ENCODE data around the gene SEC31A.
"Not testable (repeated sequence)": the region's sequence is repeated elsewhere in the genome, so short reads cannot be mapped to it uniquely, and the experiment has no call there.

Gene SEC31A

GRCh38 chr4:82891707-82892466, 934 bp upstream of the SEC31A start:
- DNase-seq: no peak

GRCh38 chr4:82890528-82890900, 439 bp downstream of the SEC31A start:
- no peak for DNase-seq

GRCh38 chr4:82889287-82889686, 1.7 kb downstream of the SEC31A start:
- DNase-seq: no peak

- DNase-seq: no peak
Measured at GRCh38 chr4:82886147-82886942, 4.6 kb downstream of the SEC31A start.

GRCh38 chr4:82885410-82885809, 5.5 kb downstream of the SEC31A start:
- DNase-seq: no peak

- DNase-seq: no peak
Measured at GRCh38 chr4:82868572-82868971, 22.4 kb downstream of the SEC31A start.

- DNase-seq: no peak
Measured at GRCh38 chr4:82866706-82867385, 24.1 kb downstream of the SEC31A start.

GRCh38 chr4:82866033-82866432, 24.9 kb downstream of the SEC31A start:
- DNase-seq: not testable (repeated sequence)

- peak; percentile 13 for DNase-seq
Measured at GRCh38 chr4:82865592-82865991, 25.4 kb downstream of the SEC31A start.

- no peak for DNase-seq
Measured at GRCh38 chr4:82864336-82864979, 26.5 kb downstream of the SEC31A start.

GRCh38 chr4:82861529-82861928, 29.4 kb downstream of the SEC31A start:
- DNase-seq: no peak

GRCh38 chr4:82860487-82860886, 30.5 kb downstream of the SEC31A start:
- DNase-seq: not testable (repeated sequence)

GRCh38 chr4:82852751-82853285, 38.1 kb downstream of the SEC31A start:
- DNase-seq: no peak

GRCh38 chr4:82851885-82852750, 38.8 kb downstream of the SEC31A start:
- DNase-seq: no peak

GRCh38 chr4:82851318-82851717, 39.6 kb downstream of the SEC31A start:
- no peak for DNase-seq

- DNase-seq: no peak
Measured at GRCh38 chr4:82850684-82851083, 40.3 kb downstream of the SEC31A start.

- no peak for DNase-seq
Measured at GRCh38 chr4:82848706-82849105, 42.2 kb downstream of the SEC31A start.

- DNase-seq: no peak
Measured at GRCh38 chr4:82842593-82842992, 48.4 kb downstream of the SEC31A start.

- DNase-seq: no peak
Measured at GRCh38 chr4:82839624-82840023, 51.3 kb downstream of the SEC31A start.

- no peak for DNase-seq
Measured at GRCh38 chr4:82833696-82834313, 57.1 kb downstream of the SEC31A start.

- DNase-seq: not testable (repeated sequence)
Measured at GRCh38 chr4:82833060-82833459, 57.9 kb downstream of the SEC31A start.
